ENCODE data around the gene HEY2.

Gene HEY2

DNA sequence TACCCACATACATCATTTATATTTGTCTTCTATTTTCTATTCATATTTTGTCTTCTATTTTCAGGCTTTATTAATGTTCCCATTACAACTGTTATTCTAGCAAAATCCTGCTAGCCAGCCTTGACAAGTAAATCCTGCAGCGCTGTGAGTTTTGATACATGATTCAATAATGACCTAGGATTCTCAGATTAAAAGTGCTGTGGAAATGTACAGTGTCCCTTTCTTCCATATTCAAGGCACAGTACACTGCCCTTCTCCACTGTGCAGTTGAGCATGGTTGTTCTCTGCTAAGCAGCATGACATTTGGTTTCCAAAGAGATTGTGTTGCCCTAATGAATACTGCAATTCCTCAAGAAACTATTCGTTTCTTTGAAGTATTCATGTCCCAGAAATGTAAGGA is 5.8 kb upstream of the HEY2 start:
- DNase-seq (ENCODE audit: low read depth), result no peak

DNA sequence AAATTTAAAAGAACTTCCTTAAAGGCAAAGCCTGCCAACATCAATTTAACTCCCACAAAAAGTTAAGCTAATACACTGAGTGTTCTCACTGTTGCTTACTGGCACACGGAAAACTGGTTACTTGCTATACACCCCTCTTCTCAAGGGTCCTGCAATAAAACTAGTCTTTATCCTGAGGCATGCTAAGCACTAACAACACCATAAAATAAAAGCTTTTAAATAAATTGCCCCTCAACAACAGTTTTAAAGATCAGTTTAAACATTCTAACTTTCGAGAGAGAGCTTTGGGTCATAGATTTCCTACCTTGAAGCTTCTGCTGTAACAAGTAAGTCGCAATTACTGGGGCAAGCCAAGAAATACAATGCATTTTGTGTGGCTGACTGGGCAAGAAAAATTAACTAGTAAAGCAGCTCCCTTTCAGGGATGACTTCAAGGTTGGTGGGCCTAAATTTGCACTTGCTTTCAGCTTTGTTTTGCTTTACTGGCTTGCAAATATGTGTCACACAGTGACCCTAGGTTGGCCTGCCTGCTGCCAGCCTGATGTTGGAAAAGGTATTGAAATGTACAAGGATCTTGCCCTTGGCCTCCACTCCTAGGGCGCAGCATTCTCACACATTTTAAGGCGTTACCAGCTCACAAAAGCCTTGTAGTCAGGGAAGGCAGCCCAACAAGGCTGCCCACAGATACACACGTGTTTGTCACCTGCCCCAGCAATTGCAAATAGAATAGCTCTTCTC is 4.0 kb upstream of the HEY2 start:
- no peak for DNase-seq (ENCODE audit: low read depth)

DNA sequence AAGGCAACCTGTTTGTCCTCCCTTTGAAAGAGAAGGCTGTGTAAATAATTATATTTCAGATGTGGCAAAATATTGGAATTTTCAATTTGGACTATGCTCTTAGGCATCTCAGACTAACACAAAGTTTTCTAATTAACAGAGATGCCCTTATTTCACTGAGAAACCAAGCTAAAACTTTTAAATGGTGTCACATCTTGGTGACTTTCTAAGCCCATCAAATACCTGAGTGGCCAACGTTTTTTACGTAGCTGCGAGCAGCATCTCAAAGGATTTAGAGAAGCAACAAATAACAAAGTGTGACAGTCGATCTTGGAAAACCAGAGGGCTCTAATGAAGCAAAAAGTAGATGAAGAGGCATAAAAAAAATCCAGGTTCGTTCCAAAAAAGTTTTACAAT is 3.4 kb upstream of the HEY2 start:
- DNase-seq (ENCODE audit: low read depth), result no peak

DNA sequence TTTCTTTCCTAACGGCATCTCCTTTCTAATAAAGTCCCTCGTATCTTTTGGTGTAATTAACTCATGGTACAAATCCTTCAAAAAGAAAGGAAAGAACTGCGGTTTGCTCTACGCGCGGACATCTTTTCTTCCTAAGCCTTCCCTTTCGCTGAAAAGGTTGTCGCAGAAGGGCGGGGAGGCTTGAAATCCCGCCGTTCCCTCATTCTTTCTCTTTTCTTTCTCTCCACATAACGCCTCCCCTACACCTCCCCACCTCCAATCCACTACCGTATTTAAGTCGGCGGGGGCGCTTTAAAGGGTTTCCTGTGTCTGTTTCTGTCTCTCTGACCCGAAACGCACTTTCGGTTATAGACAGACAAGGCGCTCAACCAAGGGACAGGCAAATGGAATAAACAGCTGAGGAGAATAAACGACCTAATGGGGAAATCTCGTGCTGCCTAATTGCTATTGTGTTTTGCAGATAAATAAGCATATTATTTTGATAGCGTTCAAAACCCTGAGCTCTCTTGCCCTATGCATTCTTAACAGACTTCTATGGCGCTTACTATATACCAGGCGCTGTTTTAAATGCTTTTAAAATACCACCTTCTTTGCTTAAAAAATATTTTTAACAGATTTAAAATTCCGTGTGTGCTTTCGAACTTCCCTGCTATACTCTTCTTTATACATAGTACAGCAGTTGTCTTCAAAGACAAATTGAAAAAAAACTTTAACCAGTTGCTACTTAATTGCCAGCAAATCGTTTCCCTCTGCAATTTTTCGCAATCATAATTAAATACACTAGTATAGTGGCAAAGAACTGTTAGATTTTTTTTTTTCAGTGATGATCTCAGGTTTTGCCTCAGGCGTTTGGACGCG is 2.5 kb upstream of the HEY2 start:
- DNase-seq (ENCODE audit: low read depth), result peak; percentile 55

DNA sequence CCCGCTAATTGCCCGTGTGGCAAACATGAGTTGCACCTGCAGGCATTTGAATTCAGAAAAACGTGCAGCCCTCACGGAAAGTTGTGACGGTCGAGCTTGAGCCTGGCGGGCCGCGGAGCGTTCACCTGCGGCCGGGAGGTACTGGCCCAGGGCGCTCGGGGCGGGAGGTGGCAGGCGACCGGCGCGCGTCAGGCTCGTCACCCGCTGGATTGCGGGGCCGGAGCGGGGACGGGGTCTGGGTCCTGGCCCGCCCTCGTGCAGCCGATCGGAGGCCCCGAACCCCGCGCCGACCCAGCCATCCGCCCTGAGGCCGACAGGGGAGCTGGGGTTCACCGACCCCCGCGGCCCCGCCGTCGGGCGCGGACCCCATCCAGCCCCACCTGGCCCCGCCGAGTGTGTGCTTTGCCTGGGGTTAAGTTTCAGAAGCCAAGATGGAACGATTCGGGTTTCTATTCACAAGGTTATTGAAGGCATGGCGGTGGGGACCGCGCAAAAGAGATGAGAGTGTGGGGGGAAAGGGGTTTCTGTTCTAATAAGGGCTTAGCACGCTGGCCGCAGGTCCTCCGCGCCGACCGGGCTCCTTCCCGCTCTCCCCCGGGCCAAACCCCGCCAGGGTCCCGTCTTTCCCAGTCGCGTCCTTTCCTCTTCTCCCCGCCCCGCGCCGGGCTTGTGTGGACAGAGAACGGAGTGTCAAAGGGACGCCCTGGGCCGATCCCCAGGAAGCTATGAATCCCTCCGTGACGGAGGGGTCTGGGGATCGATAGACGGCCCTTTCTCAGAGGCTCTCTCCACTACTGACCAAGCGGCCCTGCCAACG is 1.6 kb upstream of the HEY2 start:
- no peak for DNase-seq (ENCODE audit: low read depth)

DNA sequence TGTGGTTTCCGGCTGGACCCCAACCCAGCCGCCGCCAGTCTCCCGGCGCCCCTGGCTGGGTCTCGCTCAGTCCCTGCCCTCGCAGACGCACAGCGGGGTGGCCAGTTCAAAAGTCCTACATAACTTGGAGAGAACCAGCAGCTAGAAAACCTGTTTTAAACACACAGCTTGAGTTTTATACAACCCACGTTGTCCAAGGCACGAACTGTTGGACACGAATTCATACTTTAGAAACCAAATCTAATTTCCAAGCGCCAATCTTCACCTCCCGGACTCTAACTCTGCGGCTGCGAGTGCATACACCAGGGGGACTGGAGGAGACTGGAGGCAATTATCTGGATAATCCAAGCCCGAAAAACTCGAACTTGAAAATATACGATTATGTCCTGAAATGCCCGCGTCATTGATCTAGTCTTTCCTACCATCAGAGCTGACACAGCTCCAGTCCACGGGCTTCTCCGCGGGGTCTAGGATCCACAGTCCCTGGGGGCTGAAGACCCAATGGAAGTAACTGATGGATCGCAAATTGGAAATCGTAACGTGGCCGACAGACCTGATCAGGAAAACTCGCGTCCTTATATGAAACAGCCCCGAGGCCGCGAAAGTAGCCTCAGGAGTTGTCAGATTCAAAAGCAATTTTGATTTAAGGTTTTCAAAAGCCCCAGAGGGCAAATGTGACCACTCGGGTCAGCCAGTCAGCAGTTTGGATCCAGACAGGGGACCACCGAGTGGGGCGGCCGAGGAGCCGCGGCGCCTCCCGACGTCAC is 843 bp upstream of the HEY2 start:
- no peak for DNase-seq (ENCODE audit: low read depth)

DNA sequence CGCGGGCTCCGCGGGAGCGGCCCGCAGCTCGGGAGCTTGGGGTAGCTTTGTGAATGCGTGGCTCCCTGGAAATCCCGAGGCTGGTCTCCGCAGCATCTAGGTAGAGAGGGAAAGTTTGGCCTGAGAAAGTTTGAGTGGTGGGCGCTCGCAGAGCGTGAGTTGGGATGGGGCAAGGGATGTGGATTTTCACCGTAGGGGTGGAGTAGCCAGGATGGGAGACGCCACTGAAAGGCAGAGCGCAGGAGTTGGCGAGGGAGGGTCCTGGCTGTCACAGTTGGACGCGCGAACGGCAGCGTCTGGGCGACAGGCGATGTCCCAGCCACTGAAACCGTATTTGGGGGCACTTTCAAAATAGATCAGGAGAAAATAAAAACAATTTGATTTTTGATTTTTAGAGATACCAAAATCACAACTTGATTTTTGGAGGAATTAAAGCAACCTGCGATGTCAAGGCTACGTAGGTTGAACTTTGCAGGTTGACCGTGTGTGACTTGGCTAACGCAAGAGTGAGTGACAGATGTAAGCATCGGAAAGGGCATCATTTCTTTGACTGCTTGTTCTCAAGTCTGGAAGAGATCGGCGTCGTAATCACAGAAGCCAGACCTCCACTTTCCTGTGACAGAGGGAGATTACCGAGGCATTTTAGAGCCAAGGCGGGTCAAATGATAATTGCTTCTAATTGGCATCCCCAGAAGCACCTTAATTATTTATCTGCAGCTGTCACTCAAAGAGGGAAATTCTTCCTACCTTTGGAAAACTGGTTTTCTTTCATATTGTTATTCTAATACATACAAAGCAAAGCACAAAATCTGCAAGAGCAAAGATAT is 646 bp downstream of the HEY2 start:
- no peak for DNase-seq (ENCODE audit: low read depth)

DNA sequence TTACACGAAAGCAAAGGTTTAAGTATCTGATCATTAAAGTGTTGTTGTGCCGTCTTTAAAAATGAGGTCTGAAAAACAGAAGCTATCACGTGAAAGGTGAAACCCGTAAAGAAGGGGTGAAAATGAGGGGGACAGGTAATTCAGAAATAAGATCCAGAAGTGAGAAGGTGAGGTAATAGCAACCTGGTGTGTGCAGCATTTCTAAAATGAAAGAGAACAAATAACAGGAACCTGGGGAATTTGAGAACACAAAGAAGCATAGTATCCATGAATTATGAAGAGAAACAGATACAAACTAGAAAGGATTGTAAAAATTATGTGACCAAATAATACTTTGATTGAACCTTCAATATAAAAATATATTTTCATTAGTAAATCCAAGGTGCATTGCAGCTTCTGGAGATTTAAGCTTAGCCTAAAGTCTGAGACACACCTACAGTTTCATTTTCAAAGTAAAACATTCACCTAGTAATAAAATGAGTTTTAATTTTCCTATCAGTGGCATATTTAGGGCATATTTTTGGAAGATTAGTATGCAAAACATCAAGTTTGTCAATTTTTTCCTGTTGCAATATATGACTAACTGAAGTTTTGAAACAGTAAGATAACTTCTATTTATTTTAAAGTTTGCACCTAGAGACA is 1.4 kb downstream of the HEY2 start:
- no peak for DNase-seq (ENCODE audit: low read depth)

DNA sequence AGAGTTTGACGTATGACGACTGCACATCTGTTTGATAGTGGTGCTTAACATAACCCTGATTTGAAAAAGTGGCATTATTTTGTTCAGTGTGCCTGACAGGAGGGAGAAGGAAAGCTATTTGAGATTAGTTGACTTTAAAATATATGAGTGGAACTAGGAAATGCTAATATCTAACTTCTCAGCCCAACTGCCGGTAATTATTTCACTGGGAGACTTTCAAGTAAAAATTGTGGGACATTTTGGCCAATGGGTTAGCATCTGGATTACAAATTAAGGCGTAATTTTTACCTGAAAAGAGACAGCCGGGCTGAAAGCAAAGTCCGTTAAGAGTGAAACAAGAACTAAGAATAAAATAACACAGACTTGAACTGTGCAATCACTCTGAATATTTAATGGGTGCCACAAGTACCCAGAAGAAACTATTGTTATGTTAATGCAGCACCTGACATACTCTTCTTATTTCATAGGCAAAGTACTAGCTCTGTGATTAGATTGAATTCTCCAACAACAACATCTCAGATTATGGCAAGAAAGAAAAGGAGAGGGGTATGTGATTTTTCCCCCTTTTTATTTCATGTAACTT is 2.0 kb downstream of the HEY2 start:
- DNase-seq (ENCODE audit: low read depth), result no peak

DNA sequence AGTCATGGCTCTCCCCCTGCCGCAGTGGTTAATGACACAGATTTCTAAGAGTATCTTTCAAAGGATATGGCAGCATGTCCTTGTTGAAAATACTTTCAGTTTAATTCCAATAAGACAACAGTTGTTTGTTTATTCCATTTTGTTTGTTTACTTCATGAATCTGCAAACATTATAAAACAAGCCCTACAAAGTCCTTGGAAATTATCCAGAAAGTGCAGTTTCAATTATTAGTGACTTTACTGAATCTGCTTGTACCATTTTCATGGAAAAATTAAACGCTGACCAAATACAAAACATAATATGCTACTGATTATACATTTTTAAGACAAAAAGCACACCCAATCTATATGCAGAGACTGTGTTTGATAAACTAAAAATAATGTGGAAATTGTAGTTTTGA is 3.3 kb downstream of the HEY2 start:
- DNase-seq (ENCODE audit: low read depth), result no peak

DNA sequence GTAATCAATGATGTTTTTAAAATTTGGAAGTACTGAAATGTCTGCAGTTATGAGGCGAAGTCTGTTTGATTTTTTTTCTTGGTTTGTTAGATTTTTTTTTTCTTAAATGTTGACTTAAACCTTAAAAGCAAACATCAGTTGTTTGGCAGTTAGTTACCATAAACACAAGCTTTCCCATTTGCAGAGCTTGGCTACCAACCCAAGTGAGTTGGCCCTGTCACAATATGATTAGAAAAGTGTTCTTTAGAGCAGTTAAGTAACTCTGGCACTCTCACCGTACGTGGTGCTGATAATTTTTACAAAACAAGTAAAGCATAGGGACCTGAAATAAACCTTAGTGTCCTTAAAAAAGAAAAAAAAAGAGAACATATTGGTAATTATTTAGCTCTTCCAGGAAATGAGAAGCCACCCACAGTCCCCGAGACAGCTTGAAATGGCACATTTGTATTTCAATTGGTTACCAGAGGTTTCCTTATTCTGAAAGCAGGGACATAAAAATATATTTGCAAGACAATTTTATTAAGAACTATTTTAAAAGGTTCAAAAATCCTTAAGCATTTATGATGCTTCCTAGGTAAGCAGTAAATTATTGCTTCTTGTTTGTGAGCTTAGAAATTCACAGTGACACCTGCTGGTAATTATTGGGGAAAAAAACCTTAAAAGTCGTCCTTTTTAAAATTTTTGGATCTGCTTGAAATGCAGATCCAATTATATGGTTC is 3.9 kb downstream of the HEY2 start:
- no peak for DNase-seq (ENCODE audit: low read depth)

DNA sequence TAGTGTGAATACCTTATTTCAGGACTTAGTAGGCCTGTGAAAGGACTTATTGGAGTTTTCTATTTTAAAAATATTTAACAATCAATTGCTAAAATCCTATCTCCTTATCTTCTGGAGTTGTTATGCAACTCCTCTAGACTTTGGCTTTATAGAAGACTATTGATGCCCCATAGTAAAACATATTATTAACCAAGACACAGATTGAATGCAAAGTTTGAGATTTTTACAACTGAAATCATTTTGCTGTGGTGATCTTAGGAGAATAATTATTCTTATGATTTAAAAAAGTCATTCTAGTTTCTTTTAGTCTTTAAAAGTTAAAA is 4.5 kb downstream of the HEY2 start:
- no peak for DNase-seq (ENCODE audit: low read depth)

DNA sequence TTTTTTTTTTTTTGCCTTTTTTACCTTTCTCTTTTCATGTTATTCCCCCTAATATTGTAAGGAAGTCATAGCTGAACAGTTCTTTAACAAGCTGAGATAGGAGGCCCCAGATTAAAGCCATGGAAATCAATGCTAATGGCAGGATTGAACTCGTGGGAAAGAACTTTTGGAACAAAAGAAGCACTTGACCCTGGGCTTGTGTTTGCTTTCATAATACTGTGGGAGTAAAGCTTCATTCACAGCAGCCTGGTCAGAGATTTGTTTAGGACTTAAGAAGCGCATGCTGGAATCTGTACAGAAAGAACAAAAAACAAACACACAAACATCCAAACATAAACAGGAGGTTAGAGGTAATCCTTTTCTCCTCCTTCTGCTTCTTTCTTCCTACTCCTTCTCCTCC is 5.1 kb downstream of the HEY2 start:
- DNase-seq (ENCODE audit: low read depth), result no peak

DNA sequence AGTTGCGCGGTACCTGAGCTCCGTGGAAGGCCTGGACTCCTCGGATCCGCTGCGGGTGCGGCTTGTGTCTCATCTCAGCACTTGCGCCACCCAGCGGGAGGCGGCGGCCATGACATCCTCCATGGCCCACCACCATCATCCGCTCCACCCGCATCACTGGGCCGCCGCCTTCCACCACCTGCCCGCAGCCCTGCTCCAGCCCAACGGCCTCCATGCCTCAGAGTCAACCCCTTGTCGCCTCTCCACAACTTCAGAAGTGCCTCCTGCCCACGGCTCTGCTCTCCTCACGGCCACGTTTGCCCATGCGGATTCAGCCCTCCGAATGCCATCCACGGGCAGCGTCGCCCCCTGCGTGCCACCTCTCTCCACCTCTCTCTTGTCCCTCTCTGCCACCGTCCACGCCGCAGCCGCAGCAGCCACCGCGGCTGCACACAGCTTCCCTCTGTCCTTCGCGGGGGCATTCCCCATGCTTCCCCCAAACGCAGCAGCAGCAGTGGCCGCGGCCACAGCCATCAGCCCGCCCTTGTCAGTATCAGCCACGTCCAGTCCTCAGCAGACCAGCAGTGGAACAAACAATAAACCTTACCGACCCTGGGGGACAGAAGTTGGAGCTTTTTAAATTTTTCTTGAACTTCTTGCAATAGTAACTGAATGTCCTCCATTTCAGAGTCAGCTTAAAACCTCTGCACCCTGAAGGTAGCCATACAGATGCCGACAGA is 9.9 kb downstream of the HEY2 start:
- no peak for DNase-seq (ENCODE audit: low read depth)

DNA sequence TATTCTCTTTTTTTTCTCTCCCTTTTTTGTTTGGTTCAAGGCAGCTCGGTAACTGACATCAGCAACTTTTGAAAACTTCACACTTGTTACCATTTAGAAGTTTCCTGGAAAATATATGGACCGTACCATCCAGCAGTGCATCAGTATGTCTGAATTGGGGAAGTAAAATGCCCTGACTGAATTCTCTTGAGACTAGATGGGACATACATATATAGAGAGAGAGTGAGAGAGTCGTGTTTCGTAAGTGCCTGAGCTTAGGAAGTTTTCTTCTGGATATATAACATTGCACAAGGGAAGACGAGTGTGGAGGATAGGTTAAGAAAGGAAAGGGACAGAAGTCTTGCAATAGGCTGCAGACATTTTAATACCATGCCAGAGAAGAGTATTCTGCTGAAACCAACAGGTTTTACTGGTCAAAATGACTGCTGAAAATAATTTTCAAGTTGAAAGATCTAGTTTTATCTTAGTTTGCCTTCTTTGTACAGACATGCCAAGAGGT is 10.6 kb downstream of the HEY2 start:
- DNase-seq (ENCODE audit: low read depth), result no peak

DNA sequence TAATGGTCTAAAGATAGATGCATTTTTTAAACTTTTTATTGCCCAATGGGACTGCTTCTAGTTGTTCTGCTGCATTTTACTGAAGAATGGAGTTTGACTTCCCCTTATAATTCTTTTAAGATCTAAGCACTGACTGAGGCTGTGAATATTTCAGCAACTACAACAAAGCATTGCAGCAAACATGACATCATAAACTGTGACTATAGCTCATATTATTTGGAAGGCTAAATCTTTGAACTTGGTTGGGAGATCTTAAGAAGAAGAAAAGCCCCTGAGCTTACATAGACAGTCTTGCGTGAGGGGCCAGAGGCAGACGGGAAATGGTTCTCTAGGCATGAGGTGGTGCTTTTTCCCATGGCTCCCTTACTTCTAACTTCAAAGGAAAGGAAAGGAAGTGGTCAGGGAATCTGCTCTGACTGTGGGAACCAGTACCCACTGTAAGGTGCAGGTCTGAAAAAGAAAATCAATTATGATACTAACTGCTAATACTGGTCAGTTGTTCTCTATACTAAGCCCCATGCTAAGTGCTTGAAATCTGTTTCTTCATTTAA is 14.8 kb downstream of the HEY2 start:
- no peak for DNase-seq (ENCODE audit: low read depth)

DNA sequence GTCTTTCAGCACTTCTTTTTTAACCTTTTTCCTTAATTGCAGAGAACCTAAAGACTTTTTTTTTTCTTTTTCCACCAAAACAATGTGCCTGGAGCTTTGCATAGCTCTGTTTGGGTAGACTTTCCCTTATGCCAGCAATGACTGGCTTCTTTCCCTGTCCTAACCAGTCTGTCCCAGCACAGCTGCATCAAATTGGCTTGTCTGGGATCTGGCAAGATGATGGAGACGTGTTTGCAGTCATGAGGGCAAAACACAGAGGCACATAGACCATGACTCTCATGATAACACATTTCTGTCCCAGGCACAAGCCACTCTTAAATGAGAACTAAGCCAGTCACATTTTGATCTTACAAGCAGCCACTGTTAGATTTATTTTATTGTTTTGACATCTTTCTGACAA is 16.5 kb downstream of the HEY2 start:
- DNase-seq (ENCODE audit: low read depth), result no peak

DNA sequence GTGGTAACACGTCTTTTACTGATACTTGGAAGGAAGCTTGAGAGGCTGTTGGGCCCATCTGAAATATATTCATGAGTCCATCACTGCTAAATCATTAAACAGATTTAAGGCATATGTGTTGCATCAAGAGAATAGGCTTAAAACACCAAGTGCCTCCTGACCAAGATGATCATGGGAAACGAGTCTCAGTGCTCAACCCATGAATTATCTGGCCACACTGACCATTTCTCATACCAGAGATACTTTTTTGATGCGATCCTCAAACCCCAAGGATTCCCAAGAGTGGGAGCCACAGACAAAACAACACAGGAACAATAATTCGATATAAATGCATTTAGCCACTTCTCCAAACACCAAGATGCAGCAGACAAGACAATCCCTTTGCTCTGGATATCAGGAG is 17.2 kb downstream of the HEY2 start:
- no peak for DNase-seq (ENCODE audit: low read depth)
